GDM1 (cell line): ENCODE data around the gene THBD.
A peak's percentile ranks its signal among the peaks of the same experiment; 100 is the strongest.

Experiments used
- DNase-seq: peaks from one replicate; lab custom pipeline; 2025; lab: John Stamatoyannopoulos, UW

Gene THBD

GRCh38 chr20:23061734-23062561 is 12.5 kb upstream of the THBD start:
- no peak for DNase-seq

- DNase-seq = no peak
These were observed 11.8 kb upstream of the THBD start for GRCh38 chr20:23061262-23061661.

GRCh38 chr20:23060629-23061028 is 11.2 kb upstream of the THBD start:
- no peak for DNase-seq

- DNase-seq = peak; percentile 12
These were observed 10.4 kb upstream of the THBD start for GRCh38 chr20:23059846-23060245.

GRCh38 chr20:23059001-23059400 is 9.5 kb upstream of the THBD start:
- no peak for DNase-seq

- DNase-seq = no peak
These were observed 8.8 kb upstream of the THBD start for GRCh38 chr20:23058240-23058639.

- DNase-seq = no peak
These were observed 3.4 kb upstream of the THBD start for GRCh38 chr20:23052904-23053303.

- DNase-seq = peak; percentile 65
These were observed 1.6 kb upstream of the THBD start for GRCh38 chr20:23050847-23051627.

- DNase-seq = peak; percentile 32
These were observed 785 bp upstream of the THBD start for GRCh38 chr20:23050076-23050838.

- peak; percentile 82 for DNase-seq
These were observed 930 bp downstream of the THBD start for GRCh38 chr20:23048283-23049200.

- no peak for DNase-seq
These were observed 1.7 kb downstream of the THBD start for GRCh38 chr20:23047738-23048214.

- no peak for DNase-seq
These were observed 2.3 kb downstream of the THBD start for GRCh38 chr20:23047001-23047737.

GRCh38 chr20:23046431-23046830 is 3.0 kb downstream of the THBD start:
- DNase-seq = no peak

- no peak for DNase-seq
These were observed 6.1 kb downstream of the THBD start for GRCh38 chr20:23043376-23043775.

GRCh38 chr20:23042270-23042669 is 7.2 kb downstream of the THBD start:
- no peak for DNase-seq

GRCh38 chr20:23039885-23040508 is 9.5 kb downstream of the THBD start:
- no peak for DNase-seq

GRCh38 chr20:23039136-23039875 is 10.2 kb downstream of the THBD start:
- DNase-seq = no peak

- no peak for DNase-seq
These were observed 12.4 kb downstream of the THBD start for GRCh38 chr20:23037017-23037481.

- no peak for DNase-seq
These were observed 13.1 kb downstream of the THBD start for GRCh38 chr20:23036371-23036770.
